Measurements from ENCODE around the gene SCNN1B. TPM values are rescaled to one million over a fixed set of nuclear protein-coding genes. Genes with fewer than 3 reads are reported as not detected.
"Not testable (repeated sequence)": the region's sequence is repeated elsewhere in the genome, so short reads cannot be mapped to it uniquely, and the experiment has no call there.

SCNN1B gene
- total RNA-seq, 1 donor from 2014 or later = 0.79 TPM

- Histone ChIP-seq H3K36me3 (ENCODE audit: control insufficient read depth, insufficient read depth, low read length) (peaks cover 5% of the 10 kb centered on the region), H3K27me3 (ENCODE audit: control insufficient read depth, insufficient read depth, low read length) (no peaks in the 10 kb centered on the region), H3K4me3 (ENCODE audit: low read depth, low read length) (no peak overlapping the region)
- DNase-seq (ENCODE audit: low read depth) (no peak), FAIRE-seq (no peak)
- TF ChIP-seq CTCF (IDR thresholded peaks at IDR 0.05; ENCODE audit: insufficient read depth, low read length, severe bottlenecking) = no peak
These were observed 95.4 kb downstream of the SCNN1B start for GRCh38 chr16:23397464-23397863.

- TF ChIP-seq CTCF (IDR thresholded peaks at IDR 0.05; ENCODE audit: insufficient read depth, low read length, severe bottlenecking) = peak; percentile 7
- H3K27me3 ChIP-seq (ENCODE audit: control insufficient read depth, insufficient read depth, low read length) = no peaks in the 10 kb centered on the region
- FAIRE-seq = no peak
- peaks cover 10% of the 10 kb centered on the region for H3K36me3 ChIP-seq (ENCODE audit: control insufficient read depth, insufficient read depth, low read length)
- no peak overlapping the region for H3K4me3 ChIP-seq (ENCODE audit: low read depth, low read length)
- no peak for DNase-seq (ENCODE audit: low read depth)
These were observed 97.1 kb downstream of the SCNN1B start for GRCh38 chr16:23398987-23399805.

GRCh38 chr16:23400447-23400846 is 98.3 kb downstream of the SCNN1B start:
- not testable (repeated sequence) for DNase-seq (ENCODE audit: low read depth); FAIRE-seq; H3K4me3 ChIP-seq (ENCODE audit: low read depth, low read length); H3K27me3 ChIP-seq (ENCODE audit: control insufficient read depth, insufficient read depth, low read length)
- peaks cover 16% of the 10 kb centered on the region for H3K36me3 ChIP-seq (ENCODE audit: control insufficient read depth, insufficient read depth, low read length)

- DNase-seq (ENCODE audit: low read depth) (no peak), FAIRE-seq (no peak)
- TF ChIP-seq CTCF (IDR thresholded peaks at IDR 0.05; ENCODE audit: insufficient read depth, low read length, severe bottlenecking) = no peak
- no peak overlapping the region for H3K4me3 ChIP-seq (ENCODE audit: low read depth, low read length)
- H3K36me3 ChIP-seq (ENCODE audit: control insufficient read depth, insufficient read depth, low read length) = peaks cover 15% of the 10 kb centered on the region
- no peaks in the 10 kb centered on the region for H3K27me3 ChIP-seq (ENCODE audit: control insufficient read depth, insufficient read depth, low read length)
These were observed 99.0 kb downstream of the SCNN1B start for GRCh38 chr16:23401139-23401538.

GRCh38 chr16:23402100-23402499 is 100.0 kb downstream of the SCNN1B start:
- Histone ChIP-seq H3K36me3 (ENCODE audit: control insufficient read depth, insufficient read depth, low read length) (peaks cover 17% of the 10 kb centered on the region), H3K27me3 (ENCODE audit: control insufficient read depth, insufficient read depth, low read length) (no peaks in the 10 kb centered on the region), H3K4me3 (ENCODE audit: low read depth, low read length) (no peak overlapping the region)
- DNase-seq (ENCODE audit: low read depth) (no peak), FAIRE-seq (no peak)
- TF ChIP-seq CTCF (IDR thresholded peaks at IDR 0.05; ENCODE audit: insufficient read depth, low read length, severe bottlenecking) = no peak

- TF ChIP-seq CTCF (IDR thresholded peaks at IDR 0.05; ENCODE audit: insufficient read depth, low read length, severe bottlenecking) = no peak
- peaks cover 19% of the 10 kb centered on the region for H3K36me3 ChIP-seq (ENCODE audit: control insufficient read depth, insufficient read depth, low read length)
- no peak for FAIRE-seq
These were observed 101.4 kb downstream of the SCNN1B start for GRCh38 chr16:23403547-23403946.

More at GRCh38 chr16:23403547-23403946, 101.4 kb downstream of the SCNN1B start:
- Histone ChIP-seq H3K27me3 (ENCODE audit: control insufficient read depth, insufficient read depth, low read length) (no peaks in the 10 kb centered on the region), H3K4me3 (ENCODE audit: low read depth, low read length) (no peak overlapping the region)
- no peak for DNase-seq (ENCODE audit: low read depth)

Data from bronchial epithelial cell (primary cell).